GM18861 (cell line): ENCODE results near the gene SEPTIN8.
A peak's percentile ranks its signal among the peaks of the same experiment; 100 is the strongest.

ENCODE experiments used
- ATAC-seq: cut with Tn5 transposase; IDR thresholded peaks from one replicate; pipeline ENCODE4 v1.9.1; 2021; ENCODE audit not compliant: unreplicated experiment

Gene SEPTIN8

GRCh38 chr5:132777209-132778069 is at the start of gene SEPTIN8:
Gene SEPTIN8, minus strand, starts transcription at chr5:132777239. Its CDS starts 102 bp downstream, at chr5:132777137.
- no peak for ATAC-seq

- no peak for ATAC-seq
Observed at GRCh38 chr5:132826424-132827082, 49.5 kb upstream of the SEPTIN8 start.

- ATAC-seq: no peak
Observed at GRCh38 chr5:132825834-132826391, 48.9 kb upstream of the SEPTIN8 start.

- ATAC-seq: no peak
Observed at GRCh38 chr5:132825033-132825833, 48.2 kb upstream of the SEPTIN8 start.

GRCh38 chr5:132824426-132824825 is 47.4 kb upstream of the SEPTIN8 start:
- ATAC-seq: no peak

GRCh38 chr5:132823481-132824050 is 46.5 kb upstream of the SEPTIN8 start:
- no peak for ATAC-seq

GRCh38 chr5:132822650-132823480 is 45.8 kb upstream of the SEPTIN8 start:
- no peak for ATAC-seq

GRCh38 chr5:132821791-132822190 is 44.8 kb upstream of the SEPTIN8 start:
- ATAC-seq: no peak

- ATAC-seq: no peak
Observed at GRCh38 chr5:132821350-132821749, 44.3 kb upstream of the SEPTIN8 start.

GRCh38 chr5:132820162-132820754 is 43.2 kb upstream of the SEPTIN8 start:
- peak; percentile 71 for ATAC-seq

- no peak for ATAC-seq
Observed at GRCh38 chr5:132819468-132819867, 42.4 kb upstream of the SEPTIN8 start.

- no peak for ATAC-seq
Observed at GRCh38 chr5:132817011-132817410, 40.0 kb upstream of the SEPTIN8 start.

GRCh38 chr5:132816554-132816953 is 39.5 kb upstream of the SEPTIN8 start:
- no peak for ATAC-seq

- ATAC-seq: no peak
Observed at GRCh38 chr5:132816083-132816482, 39.0 kb upstream of the SEPTIN8 start.

GRCh38 chr5:132815454-132815853 is 38.4 kb upstream of the SEPTIN8 start:
- ATAC-seq: no peak

GRCh38 chr5:132814503-132815294 is 37.7 kb upstream of the SEPTIN8 start:
- no peak for ATAC-seq

GRCh38 chr5:132813599-132814502 is 36.8 kb upstream of the SEPTIN8 start:
- no peak for ATAC-seq
